BLaER1 (cell line): ENCODE data around the gene PPP2R1B.

Experiments
- H3K27ac ChIP-seq: shearing (Covaris generic); formaldehyde crosslinking; 2 replicates; pipeline ENCODE4 v1.8.1; 2022
- H3K27me3 ChIP-seq: shearing (Covaris generic); formaldehyde crosslinking; 2 replicates; pipeline ENCODE4 v1.8.1; 2022
- H3K36me3 ChIP-seq: shearing (Covaris generic); formaldehyde crosslinking; 2 replicates; pipeline ENCODE4 v1.8.1; 2022
- H3K4me1 ChIP-seq: shearing (Covaris generic); formaldehyde crosslinking; 2 replicates; pipeline ENCODE4 v1.8.1; 2022
- H3K4me2 ChIP-seq: shearing (Covaris generic); formaldehyde crosslinking; 2 replicates; pipeline ENCODE4 v1.8.1; 2022
- H3K4me3 ChIP-seq: shearing (Covaris generic); formaldehyde crosslinking; 2 replicates; pipeline ENCODE4 v1.8.1; 2022
- H3K9ac ChIP-seq: shearing (Covaris generic); formaldehyde crosslinking; 2 replicates; pipeline ENCODE4 v1.8.1; 2022
- H3K9me3 ChIP-seq: shearing (Covaris generic); formaldehyde crosslinking; 2 replicates; pipeline ENCODE4 v1.8.1; 2022
- H4K20me1 ChIP-seq: shearing (Covaris generic); formaldehyde crosslinking; 2 replicates; pipeline ENCODE4 v1.8.1; 2022
- Cebpa-rat ChIP-seq: shearing (Covaris generic); IDR thresholded peaks from 2 replicates; pipeline ENCODE4 v1.8.1; 2022

PPP2R1B gene

GRCh38 chr11:111703576-111703975, 62.6 kb downstream of the PPP2R1B start:
- no peak overlapping the region for H3K4me3 ChIP-seq
- H3K9ac ChIP-seq, result no peak overlapping the region
- no peaks in the 10 kb centered on the region for H3K27me3 ChIP-seq
- no peak for TF ChIP-seq Cebpa-rat
- no peaks in the 10 kb centered on the region for H4K20me1 ChIP-seq
- H3K9me3 ChIP-seq, result no peaks in the 10 kb centered on the region
- H3K36me3 ChIP-seq, result peaks cover 86% of the 10 kb centered on the region
- H3K27ac ChIP-seq, result no peak overlapping the region
- H3K4me2 ChIP-seq, result no peak overlapping the region
- H3K4me1 ChIP-seq, result peaks cover 17% of the 10 kb centered on the region

- H3K9ac ChIP-seq, result no peak overlapping the region
- H4K20me1 ChIP-seq, result no peaks in the 10 kb centered on the region
- H3K27ac ChIP-seq, result no peak overlapping the region
- no peaks in the 10 kb centered on the region for H3K9me3 ChIP-seq
- peaks cover 26% of the 10 kb centered on the region for H3K4me1 ChIP-seq
- H3K4me3 ChIP-seq, result no peak overlapping the region
- no peak overlapping the region for H3K4me2 ChIP-seq
- TF ChIP-seq Cebpa-rat, result no peak
- H3K36me3 ChIP-seq, result peaks cover 77% of the 10 kb centered on the region
- no peaks in the 10 kb centered on the region for H3K27me3 ChIP-seq
Measured at GRCh38 chr11:111702623-111703022, 63.6 kb downstream of the PPP2R1B start.

- TF ChIP-seq Cebpa-rat, result no peak
- Histone ChIP-seq H3K4me1 (peaks cover 51% of the 10 kb centered on the region), H3K4me2 (peak overlapping the region; percentile 67; the same call in 1 of the 2 replicates), H3K27ac (no peak overlapping the region), H4K20me1 (no peaks in the 10 kb centered on the region), H3K4me3 (no peak overlapping the region), H3K9me3 (no peaks in the 10 kb centered on the region), H3K9ac (no peak overlapping the region), H3K27me3 (no peaks in the 10 kb centered on the region), H3K36me3 (peaks cover 53% of the 10 kb centered on the region)
Measured at GRCh38 chr11:111700162-111700561, 66.0 kb downstream of the PPP2R1B start.

- no peaks in the 10 kb centered on the region for H3K9me3 ChIP-seq
- H3K4me2 ChIP-seq, result peak overlapping the region; percentile 67
- no peak for TF ChIP-seq Cebpa-rat
- H3K36me3 ChIP-seq, result peaks cover 48% of the 10 kb centered on the region
- peaks cover 56% of the 10 kb centered on the region for H3K4me1 ChIP-seq
- no peaks in the 10 kb centered on the region for H4K20me1 ChIP-seq
- no peaks in the 10 kb centered on the region for H3K27me3 ChIP-seq
- no peak overlapping the region for H3K9ac ChIP-seq
- H3K27ac ChIP-seq, result 0 out of 2 replicates have a peak overlapping the region, but pooled peaks have one; percentile 66
- H3K4me3 ChIP-seq, result no peak overlapping the region
Measured at GRCh38 chr11:111699579-111700156, 66.5 kb downstream of the PPP2R1B start.

GRCh38 chr11:111698852-111699559, 67.2 kb downstream of the PPP2R1B start:
- H3K27me3 ChIP-seq, result no peaks in the 10 kb centered on the region
- peak overlapping the region; percentile 67 for H3K4me2 ChIP-seq
- peaks cover 41% of the 10 kb centered on the region for H3K36me3 ChIP-seq
- H3K9me3 ChIP-seq, result no peaks in the 10 kb centered on the region
- H3K4me3 ChIP-seq, result no peak overlapping the region
- no peak for TF ChIP-seq Cebpa-rat
- H4K20me1 ChIP-seq, result no peaks in the 10 kb centered on the region
- H3K4me1 ChIP-seq, result peaks cover 63% of the 10 kb centered on the region
- peak overlapping the region; percentile 66; the same call in 1 of the 2 replicates for H3K27ac ChIP-seq
- H3K9ac ChIP-seq, result peak overlapping the region; percentile 34; the same call in 1 of the 2 replicates

- H3K9me3 ChIP-seq, result no peaks in the 10 kb centered on the region
- H3K36me3 ChIP-seq, result peaks cover 31% of the 10 kb centered on the region
- H3K4me2 ChIP-seq, result peak overlapping the region; percentile 67
- H3K27me3 ChIP-seq, result no peaks in the 10 kb centered on the region
- TF ChIP-seq Cebpa-rat, result no peak
- H3K4me1 ChIP-seq, result peaks cover 64% of the 10 kb centered on the region
- H3K9ac ChIP-seq, result peak overlapping the region; percentile 34; the same call in 1 of the 2 replicates
- no peak overlapping the region for H3K4me3 ChIP-seq
- no peaks in the 10 kb centered on the region for H4K20me1 ChIP-seq
- H3K27ac ChIP-seq, result peak overlapping the region; percentile 66
Measured at GRCh38 chr11:111697933-111698371, 68.2 kb downstream of the PPP2R1B start.

GRCh38 chr11:111696556-111696955, 69.6 kb downstream of the PPP2R1B start:
- Histone ChIP-seq H3K27me3 (no peaks in the 10 kb centered on the region), H3K36me3 (peaks cover 22% of the 10 kb centered on the region), H3K27ac (no peak overlapping the region), H3K4me3 (no peak overlapping the region), H3K4me1 (peaks cover 64% of the 10 kb centered on the region), H3K9ac (no peak overlapping the region), H3K9me3 (no peaks in the 10 kb centered on the region), H4K20me1 (no peaks in the 10 kb centered on the region), H3K4me2 (peak overlapping the region; percentile 67)
- no peak for TF ChIP-seq Cebpa-rat

GRCh38 chr11:111694851-111695250, 71.3 kb downstream of the PPP2R1B start:
- Histone ChIP-seq H3K4me3 (no peak overlapping the region), H3K36me3 (peaks cover 11% of the 10 kb centered on the region), H3K4me2 (peak overlapping the region; percentile 67), H3K4me1 (peaks cover 60% of the 10 kb centered on the region), H3K27ac (peak overlapping the region; percentile 5; the same call in 1 of the 2 replicates), H3K27me3 (no peaks in the 10 kb centered on the region), H4K20me1 (no peaks in the 10 kb centered on the region), H3K9me3 (no peaks in the 10 kb centered on the region), H3K9ac (no peak overlapping the region)
- TF ChIP-seq Cebpa-rat, result no peak

GRCh38 chr11:111693224-111693937, 72.8 kb downstream of the PPP2R1B start:
- Histone ChIP-seq H3K4me1 (peaks cover 45% of the 10 kb centered on the region), H3K4me3 (no peak overlapping the region), H3K9me3 (no peaks in the 10 kb centered on the region), H4K20me1 (no peaks in the 10 kb centered on the region), H3K27ac (no peak overlapping the region), H3K27me3 (no peaks in the 10 kb centered on the region), H3K4me2 (no peak overlapping the region), H3K9ac (no peak overlapping the region), H3K36me3 (peaks cover 20% of the 10 kb centered on the region)
- TF ChIP-seq Cebpa-rat, result no peak

- Histone ChIP-seq H4K20me1 (no peaks in the 10 kb centered on the region), H3K4me3 (no peak overlapping the region), H3K4me2 (no peak overlapping the region), H3K9ac (no peak overlapping the region), H3K4me1 (peaks cover 29% of the 10 kb centered on the region), H3K27ac (no peak overlapping the region), H3K27me3 (no peaks in the 10 kb centered on the region), H3K36me3 (peaks cover 27% of the 10 kb centered on the region), H3K9me3 (no peaks in the 10 kb centered on the region)
- no peak for TF ChIP-seq Cebpa-rat
Measured at GRCh38 chr11:111691741-111692140, 74.4 kb downstream of the PPP2R1B start.
